Prostate gland (tissue), 2 donors: ENCODE data around the gene ACSF3. TPM values are rescaled to one million over a fixed set of nuclear protein-coding genes. Genes with fewer than 3 reads are reported as not detected.
"Not testable (repeated sequence)": the region's sequence is repeated elsewhere in the genome, so short reads cannot be mapped to it uniquely, and the experiment has no call there.

Source experiments
- DNase-seq: peaks from one replicate; pipeline ENCODE4 v3.0.0-alpha.2; 2019; ENCODE audit warnings: low spot score
- H3K27ac ChIP-seq, 2 donors: fragments of 200-600 bp; sonication (generic); 2 replicates each; pipeline ENCODE4 v1.5.1; 2017 to 2019
- H3K27me3 ChIP-seq: fragments of 200-600 bp; sonication (generic); replicated peaks from 2 replicates; pipeline ENCODE4 v1.5.1; 2019; ENCODE audit not compliant: insufficient read depth
- H3K36me3 ChIP-seq, 2 donors: fragments of 200-600 bp; sonication (generic); 1 replicate in 1 of 2; 2 replicates in 1 of 2; pipeline versions ENCODE4 v1.5.1 to v1.8.1; 2017 to 2019
- H3K4me1 ChIP-seq: fragments of 200-600 bp; sonication (generic); replicated peaks from 2 replicates; pipeline ENCODE4 v1.5.1; 2019
- H3K4me3 ChIP-seq, 2 donors: fragments of 200-600 bp; sonication (generic); 2 replicates each; pipeline ENCODE4 v1.5.1; 2017 to 2019
- H3K9me3 ChIP-seq: fragments of 200-600 bp; sonication (generic); 2 replicates; pipeline ENCODE4 v1.5.1; 2017
- POLR2A ChIP-seq: fragments of 450-650 bp; IDR thresholded peaks from one replicate; pipeline ENCODE4 v1.6.1; 2016; ENCODE audit warnings: antibody characterized with exemption, mild to moderate bottlenecking
- POLR2AphosphoS5 ChIP-seq: sonication (generic); formaldehyde crosslinking; IDR thresholded peaks from one replicate; pipeline ENCODE4 v1.6.1; 2017; ENCODE audit warnings: antibody characterized with exemption
- WGBS: methylation state at CpG from one replicate; pipeline ENCODE4 v1.1.5; 2018; 5-methylcytosine and 5-hydroxymethylcytosine counted together
- intact Hi-C: fragments of 100-400 bp; cut with DNase I; formaldehyde crosslinking; loops from one replicate; pipeline ENCODE4 v1.14.2; 2022
- total RNA-seq, 2 donors: library from RNA; depleted of rRNA; stranded (reverse); fragments of >200 nt; gene quantifications; one replicate each; pipeline ENCODE4 v1.1.0, GENCODE V29; 2016
- TF ChIP-seq, protein P1 (sequence below), 4 experiments: fragments of 200-600 bp in 2 of 4; fragments of 450-650 bp in 2 of 4; sonication (generic) in 2 of 4; IDR thresholded peaks; 1 replicate in 3 of 4; 2 replicates in 1 of 4; pipeline ENCODE4 v1.5.1; 2016 to 2019; ENCODE audit warnings: antibody characterized with exemption in 4 of 4, mild to moderate bottlenecking in 2 of 4, moderate library complexity in 2 of 4

The ACSF3 gene
- total RNA-seq, 2 donors from 2014 or later = 42.1 to 80.5 TPM

DNA sequence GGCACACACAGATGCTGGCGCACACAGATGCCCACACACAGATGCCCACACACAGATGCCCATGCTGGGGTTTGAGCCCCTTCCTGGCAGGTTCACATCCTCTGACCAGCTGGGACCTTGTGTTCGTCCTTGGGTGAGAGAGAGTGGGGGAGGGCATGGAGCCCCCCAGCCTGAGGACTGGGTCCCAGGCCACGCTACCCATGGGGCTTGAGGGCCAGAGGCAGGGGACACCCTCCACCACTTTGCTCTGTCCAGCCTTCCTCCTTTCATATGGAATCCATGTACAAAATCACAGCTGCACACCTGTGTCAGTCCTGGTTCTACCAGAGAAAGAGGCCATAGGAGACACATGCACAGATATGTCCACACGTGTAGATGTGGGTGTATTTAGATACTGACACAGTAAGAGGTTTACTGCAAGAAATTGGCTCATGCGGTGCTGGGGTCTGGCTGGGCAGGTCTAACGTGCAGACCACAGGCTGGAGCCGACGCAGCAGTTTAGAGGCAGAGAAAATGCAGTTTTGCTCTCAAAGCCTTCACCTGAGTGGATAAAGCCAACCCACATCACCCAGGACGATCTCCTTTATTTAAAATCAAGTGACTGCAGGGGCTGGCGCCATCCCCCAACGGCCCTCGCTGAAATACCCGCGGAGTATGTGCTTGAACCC is 95.8 kb downstream of the ACSF3 start:
- Histone ChIP-seq H3K9me3 (no peaks in the 10 kb centered on the region), H3K27ac (no peak overlapping the region), H3K27me3 (no peaks in the 10 kb centered on the region), H3K36me3 (no peaks in the 10 kb centered on the region), H3K4me3 (no peak overlapping the region), H3K4me1 (no peaks in the 10 kb centered on the region)
- 46% methylated on average over 14 of the region's 14 CpGs for WGBS
- TF ChIP-seq POLR2A (no peak), POLR2AphosphoS5 (no peak)
- TF ChIP-seq, protein P1, sequence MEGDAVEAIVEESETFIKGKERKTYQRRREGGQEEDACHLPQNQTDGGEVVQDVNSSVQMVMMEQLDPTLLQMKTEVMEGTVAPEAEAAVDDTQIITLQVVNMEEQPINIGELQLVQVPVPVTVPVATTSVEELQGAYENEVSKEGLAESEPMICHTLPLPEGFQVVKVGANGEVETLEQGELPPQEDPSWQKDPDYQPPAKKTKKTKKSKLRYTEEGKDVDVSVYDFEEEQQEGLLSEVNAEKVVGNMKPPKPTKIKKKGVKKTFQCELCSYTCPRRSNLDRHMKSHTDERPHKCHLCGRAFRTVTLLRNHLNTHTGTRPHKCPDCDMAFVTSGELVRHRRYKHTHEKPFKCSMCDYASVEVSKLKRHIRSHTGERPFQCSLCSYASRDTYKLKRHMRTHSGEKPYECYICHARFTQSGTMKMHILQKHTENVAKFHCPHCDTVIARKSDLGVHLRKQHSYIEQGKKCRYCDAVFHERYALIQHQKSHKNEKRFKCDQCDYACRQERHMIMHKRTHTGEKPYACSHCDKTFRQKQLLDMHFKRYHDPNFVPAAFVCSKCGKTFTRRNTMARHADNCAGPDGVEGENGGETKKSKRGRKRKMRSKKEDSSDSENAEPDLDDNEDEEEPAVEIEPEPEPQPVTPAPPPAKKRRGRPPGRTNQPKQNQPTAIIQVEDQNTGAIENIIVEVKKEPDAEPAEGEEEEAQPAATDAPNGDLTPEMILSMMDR (IDR thresholded peaks at IDR 0.05) = no peak
- no peak for DNase-seq
- intact Hi-C loops = no loop called here

DNA sequence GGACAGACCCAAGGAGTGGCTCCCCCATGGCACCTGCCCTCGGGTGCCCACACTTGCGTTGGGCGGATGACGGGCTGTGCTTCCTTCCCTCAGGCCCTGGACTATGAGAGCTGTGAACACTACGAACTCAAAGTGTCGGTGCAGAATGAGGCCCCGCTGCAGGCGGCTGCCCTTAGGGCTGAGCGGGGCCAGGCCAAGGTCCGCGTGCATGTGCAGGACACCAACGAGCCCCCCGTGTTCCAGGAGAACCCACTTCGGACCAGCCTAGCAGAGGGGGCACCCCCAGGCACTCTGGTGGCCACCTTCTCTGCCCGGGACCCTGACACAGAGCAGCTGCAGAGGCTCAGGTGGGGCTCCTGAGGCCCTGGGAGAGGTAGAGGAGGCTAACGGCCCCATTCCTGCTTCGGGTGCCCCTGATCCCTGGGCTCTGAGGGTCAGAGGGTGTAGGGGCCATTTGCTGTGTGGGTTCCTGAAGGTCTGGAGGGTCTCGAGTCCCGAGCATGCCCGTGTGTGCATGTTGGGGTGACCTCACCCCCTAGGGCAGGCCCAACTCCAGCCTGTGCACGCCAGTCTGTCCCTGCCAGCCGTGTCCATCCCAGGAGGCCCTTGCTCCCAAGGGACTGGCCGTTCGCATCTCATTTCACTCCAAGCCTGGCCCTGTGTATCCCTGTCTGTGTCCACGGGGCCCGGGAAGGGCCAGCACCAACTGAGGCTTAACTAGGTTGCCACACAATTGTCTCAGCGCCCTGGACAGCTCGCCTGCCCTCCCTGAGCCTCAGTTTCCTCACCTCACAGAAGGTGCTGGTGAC is 96.7 kb downstream of the ACSF3 start:
- 69% methylated on average over 22 of the region's 28 CpGs for WGBS
- Histone ChIP-seq H3K9me3 (no peaks in the 10 kb centered on the region), H3K27ac (no peak overlapping the region), H3K36me3 (no peaks in the 10 kb centered on the region), H3K4me3 (no peak overlapping the region), H3K4me1 (no peaks in the 10 kb centered on the region), H3K27me3 (no peaks in the 10 kb centered on the region)
- no peak for TF ChIP-seq POLR2AphosphoS5
- TF ChIP-seq, protein P1 (IDR thresholded peaks at IDR 0.05) = no peak
- no peak for TF ChIP-seq POLR2A
- intact Hi-C loops = no loop called here
- DNase-seq = no peak

DNA sequence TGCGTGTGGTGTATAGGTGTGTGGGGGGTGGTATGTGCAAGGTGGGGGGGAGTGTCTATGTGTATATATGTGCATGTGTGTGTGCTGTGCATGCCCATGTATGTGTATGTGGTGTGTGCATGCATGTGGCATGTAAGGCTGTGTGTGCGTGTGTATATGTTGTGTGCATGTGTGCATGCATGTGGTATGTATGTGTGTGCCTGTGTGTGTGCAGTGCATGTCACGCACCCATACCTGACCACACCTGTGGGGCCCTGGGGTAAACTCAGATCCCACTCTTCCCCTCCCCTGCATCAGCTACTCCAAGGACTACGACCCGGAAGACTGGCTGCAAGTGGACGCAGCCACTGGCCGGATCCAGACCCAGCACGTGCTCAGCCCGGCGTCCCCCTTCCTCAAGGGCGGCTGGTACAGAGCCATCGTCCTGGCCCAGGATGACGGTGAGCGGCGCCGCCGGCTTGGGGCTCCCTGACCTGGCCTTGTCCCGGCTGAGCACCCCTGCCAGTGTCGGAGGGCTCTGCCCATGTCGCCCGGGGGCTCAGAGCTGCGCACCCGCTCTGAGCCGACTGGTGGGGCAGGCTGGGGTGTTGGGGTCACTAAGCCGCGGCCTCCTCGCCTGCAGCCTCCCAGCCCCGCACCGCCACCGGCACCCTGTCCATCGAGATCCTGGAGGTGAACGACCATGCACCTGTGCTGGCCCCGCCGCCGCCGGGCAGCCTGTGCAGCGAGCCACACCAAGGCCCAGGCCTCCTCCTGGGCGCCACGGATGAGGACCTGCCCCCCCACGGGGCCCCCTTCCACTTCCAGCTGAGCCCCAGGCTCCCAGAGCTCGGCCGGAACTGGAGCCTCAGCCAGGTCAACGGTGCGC is 97.6 kb downstream of the ACSF3 start:
- intact Hi-C loops = no loop called here

DNA sequence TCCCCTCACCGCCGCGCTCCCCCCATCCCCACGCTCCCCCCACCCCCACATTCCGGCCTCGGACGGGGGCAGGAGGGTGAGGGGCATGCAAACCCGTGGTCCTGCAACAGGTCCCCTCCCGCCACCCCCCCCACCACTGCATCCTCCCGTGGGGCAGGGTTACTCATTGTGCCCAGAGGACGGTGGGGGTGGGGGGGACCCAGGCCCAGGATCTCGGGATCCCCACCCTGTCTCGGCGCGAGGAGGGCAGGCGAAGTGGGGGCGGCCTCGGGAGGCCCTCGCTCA is 98.2 kb downstream of the ACSF3 start:
- no peaks in the 10 kb centered on the region for H3K9me3 ChIP-seq
- H3K4me1 ChIP-seq = no peaks in the 10 kb centered on the region
- peak overlapping the region; percentile 12 to 36 for H3K4me3 ChIP-seq
- no peak for DNase-seq
- WGBS = 0% methylated on average over 7 of the region's 19 CpGs
- H3K27ac ChIP-seq = no peak overlapping the region
- TF ChIP-seq POLR2AphosphoS5 = no peak
- TF ChIP-seq, protein P1 (IDR thresholded peaks at IDR 0.05) = no peak
- TF ChIP-seq POLR2A = no peak
- intact Hi-C loops = no loop called here
- H3K27me3 ChIP-seq = no peaks in the 10 kb centered on the region
- no peaks in the 10 kb centered on the region for H3K36me3 ChIP-seq

More for the DNA sequence above, 97.6 kb downstream of the ACSF3 start:
- Histone ChIP-seq H3K27me3 (no peaks in the 10 kb centered on the region), H3K4me3 (no peak overlapping the region), H3K27ac (no peak overlapping the region), H3K4me1 (no peaks in the 10 kb centered on the region), H3K36me3 (no peaks in the 10 kb centered on the region), H3K9me3 (no peaks in the 10 kb centered on the region)
- TF ChIP-seq POLR2AphosphoS5 (no peak), POLR2A (no peak)
- TF ChIP-seq, protein P1 (IDR thresholded peaks at IDR 0.05) = no peak
- no peak for DNase-seq
- WGBS = 49% methylated on average over 31 of the region's 44 CpGs

DNA sequence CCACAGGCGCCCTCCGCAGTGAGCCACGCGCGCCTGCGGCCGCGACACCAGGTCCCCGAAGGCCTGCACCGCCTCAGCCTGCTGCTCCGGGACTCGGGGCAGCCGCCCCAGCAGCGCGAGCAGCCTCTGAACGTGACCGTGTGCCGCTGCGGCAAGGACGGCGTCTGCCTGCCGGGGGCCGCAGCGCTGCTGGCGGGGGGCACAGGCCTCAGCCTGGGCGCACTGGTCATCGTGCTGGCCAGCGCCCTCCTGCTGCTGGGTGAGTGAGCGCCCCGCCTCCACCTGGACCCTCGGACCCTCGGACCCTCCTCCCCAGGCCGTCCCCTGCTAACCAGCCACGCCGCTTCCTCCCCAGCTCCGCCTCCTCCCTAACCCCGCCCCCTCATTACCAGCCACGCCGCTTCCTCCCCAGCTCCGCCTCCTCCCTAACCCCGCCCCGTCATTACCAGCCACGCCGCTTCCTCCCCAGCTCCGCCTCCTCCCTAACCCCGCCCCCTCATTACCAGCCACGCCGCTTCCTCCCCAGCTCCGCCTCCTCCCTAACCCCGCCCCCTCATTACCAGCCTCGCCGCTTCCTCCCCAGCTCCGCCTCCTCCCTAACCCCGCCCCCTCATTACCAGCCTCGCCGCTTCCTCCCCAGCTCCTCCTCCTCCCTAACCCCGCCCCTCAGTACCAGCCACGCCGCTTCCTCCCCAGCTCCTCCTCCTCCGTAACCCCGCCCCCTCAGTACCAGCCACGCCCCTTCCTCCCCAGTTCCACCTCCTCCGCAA is 98.7 kb downstream of the ACSF3 start:
- H3K36me3 ChIP-seq, intact Hi-C loops, H3K27ac ChIP-seq, H3K4me1 ChIP-seq, H3K9me3 ChIP-seq, H3K27me3 ChIP-seq: not testable (repeated sequence)
- peak overlapping the region; percentile 12 to 36 for H3K4me3 ChIP-seq
- 1% methylated on average over 50 of the region's 63 CpGs for WGBS
- peak; percentile 48 for DNase-seq
